Measurements from ENCODE around the gene PPP3R1.

Gene PPP3R1

DNA sequence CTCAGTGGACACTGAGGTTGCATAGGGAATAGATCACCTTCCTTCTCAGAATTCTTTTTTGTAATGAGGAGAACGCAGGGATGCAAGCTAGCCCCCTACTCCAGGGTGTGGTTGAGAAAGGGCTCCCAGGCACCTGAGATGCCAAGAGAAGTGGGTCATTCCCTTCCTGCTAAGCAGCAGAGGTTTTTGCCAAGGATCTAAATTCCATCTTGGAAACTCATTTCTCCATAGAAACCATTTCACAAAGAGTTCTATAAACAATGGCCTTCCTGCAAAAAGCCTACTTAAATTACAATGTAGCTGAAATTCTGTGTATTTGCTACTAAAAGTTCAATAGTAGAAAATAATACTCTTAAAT, 3.7 kb upstream of the PPP3R1 start:
- DNase-seq = no peak

DNA sequence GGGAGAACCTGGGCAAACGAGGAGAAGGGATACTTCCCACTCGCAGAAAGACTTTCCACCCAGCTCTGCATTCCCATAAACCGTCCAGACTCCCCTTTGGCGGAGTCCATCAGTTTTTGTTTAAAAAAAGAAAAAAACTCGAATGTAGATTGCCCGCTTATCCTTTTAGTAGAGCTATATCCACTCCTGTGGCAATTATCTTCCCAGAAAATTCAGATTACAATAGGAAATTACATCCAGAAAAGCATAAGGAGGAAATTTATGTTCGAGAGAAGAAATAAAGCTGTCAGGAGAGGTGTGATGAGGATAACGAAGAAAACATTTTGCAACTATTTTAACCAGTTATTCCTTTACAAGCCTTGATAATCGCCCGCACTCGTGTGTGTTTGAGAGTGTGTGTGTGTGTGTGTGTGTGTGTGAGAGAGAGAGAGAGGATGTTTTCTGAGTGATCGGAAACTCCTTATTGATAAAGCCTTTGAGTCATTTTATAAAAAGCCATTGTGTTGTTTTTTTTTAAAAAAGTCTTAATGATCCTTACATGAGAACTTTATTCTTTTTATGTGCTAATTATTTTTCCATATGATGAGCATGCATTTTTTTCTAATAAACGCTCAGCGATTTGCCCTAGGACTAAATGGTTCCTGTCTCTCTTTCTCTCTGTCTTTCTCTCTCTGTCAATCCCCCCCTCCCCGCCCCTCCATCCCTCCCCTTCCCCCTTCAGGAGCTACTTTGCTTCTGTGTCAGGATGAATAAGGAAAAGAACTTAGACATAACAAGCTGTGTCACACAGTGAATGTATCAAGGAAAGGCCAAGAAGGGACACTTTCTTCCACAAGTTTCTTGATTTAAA, 1.1 kb upstream of the PPP3R1 start:
- peak; percentile 53 for DNase-seq

- DNase-seq = no peak
Observed at GRCh38 chr2:68251855-68252399, 405 bp downstream of the PPP3R1 start.

DNA sequence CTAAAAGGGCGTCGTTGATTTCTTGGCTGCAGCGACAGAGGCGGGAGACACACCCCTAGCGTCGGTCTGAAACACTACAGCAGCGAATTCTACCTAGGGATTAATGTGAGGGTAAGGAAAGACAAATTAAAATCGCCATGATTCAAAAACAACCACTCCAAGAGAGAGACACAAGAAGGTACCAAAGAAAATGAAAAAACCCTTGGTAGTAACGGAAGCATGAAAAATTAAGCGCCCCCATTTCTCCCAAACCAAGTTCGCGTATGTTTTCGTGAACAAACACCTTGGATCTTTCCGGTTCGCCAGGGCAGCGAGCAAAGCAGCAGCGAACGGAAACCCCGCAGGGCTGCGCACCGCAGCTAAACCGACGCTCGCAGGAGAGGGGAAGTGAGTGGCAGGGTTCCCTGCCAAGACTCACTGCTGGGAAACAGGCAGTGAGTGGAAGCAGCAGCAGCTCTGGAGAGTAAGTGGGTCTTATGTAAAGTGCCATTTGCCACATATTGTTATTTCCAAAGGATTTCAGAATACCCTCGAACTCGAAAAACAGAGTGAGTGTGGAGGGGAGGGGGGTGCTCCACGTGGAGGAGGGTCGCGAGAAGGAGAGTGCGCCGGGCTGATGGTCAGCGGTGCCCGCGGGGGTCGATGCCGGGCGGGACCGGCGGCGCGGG, 1.0 kb downstream of the PPP3R1 start:
- peak; percentile 89 for DNase-seq

DNA sequence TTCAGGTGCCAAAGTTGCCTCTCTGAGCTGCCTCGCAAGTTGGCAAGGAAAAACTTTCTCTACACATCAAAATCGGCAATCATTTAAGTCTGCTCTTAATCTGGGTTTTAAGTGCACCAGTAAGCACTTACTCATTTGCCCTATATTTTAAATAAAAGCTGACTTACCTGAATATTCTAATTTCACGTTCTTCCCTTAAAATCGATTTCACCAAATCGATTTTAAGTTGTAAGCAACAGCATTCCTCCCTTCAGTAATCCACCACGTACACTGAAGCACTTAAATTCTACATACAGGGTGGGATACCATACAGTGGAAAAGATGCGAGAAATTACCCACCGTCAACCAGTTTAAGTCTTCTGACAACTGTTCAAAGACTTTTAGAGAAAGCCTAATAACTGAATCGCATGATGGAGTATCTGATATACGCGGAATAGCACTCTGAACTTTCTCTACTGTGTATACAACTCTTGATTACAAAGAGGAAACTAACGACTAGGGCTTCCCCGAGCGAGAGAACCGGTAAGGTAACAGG, 1.6 kb downstream of the PPP3R1 start:
- DNase-seq = no peak

GRCh38 chr2:68250196-68250595, 2.1 kb downstream of the PPP3R1 start:
- no peak for DNase-seq

GRCh38 chr2:68248806-68249205, 3.5 kb downstream of the PPP3R1 start:
- DNase-seq = no peak

DNA sequence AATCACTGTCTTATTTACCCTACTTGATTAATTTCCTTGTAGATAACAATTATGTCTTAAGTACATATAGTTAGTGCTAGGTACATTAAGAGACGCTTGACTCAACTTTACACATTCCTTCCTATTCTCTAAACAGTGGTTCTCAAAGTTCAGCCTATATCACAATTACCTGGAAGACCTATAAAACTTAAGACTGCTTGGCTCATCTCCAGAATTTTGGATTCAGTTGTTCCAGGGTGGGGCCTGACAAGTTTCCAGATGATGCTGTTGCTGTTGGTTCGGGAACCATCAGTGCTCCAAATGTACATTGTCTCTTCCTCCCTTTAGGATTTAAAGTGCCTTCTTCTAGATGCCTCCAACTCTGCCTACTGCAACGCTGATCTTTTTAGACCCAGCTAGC, 4.0 kb downstream of the PPP3R1 start:
- no peak for DNase-seq

DNA sequence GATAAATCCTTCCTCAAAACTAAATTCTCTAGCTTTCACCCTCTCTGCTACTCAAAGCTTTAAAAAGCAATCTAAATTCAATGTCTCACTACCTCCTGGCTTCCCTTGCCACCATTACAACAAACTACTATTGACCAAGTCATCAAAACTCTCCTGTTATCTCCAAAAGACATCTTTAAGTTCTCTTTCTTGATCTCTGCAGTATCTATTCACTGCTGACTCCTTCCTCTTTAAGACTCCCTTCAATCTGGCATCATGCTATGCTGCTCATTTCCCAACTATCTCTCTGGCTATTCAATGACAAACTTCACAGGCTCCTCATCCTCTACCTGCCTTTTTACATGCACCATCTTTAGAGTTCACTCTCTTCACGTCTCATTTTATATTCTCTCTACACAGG, 5.9 kb downstream of the PPP3R1 start:
- DNase-seq = no peak

DNA sequence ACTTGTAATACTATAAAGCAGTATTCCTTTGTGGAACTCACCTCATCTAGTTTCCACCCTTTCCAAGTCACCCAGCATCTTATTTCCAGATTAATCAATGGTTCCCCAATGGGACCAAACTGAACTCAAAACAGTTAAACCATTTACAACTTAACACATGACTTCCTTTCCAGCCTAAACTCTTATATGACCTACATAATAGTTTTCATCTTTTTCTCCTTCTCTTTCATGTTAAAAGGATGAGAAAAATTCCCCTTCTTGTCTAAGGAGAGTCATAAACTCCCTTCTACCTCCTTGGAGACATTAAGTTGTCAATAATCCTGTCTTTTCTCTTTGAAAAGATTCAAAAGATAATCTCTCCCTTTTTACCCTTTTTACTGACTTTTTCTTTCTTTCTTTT, 6.7 kb downstream of the PPP3R1 start:
- no peak for DNase-seq

GRCh38 chr2:68245066-68245465, 7.3 kb downstream of the PPP3R1 start:
- no peak for DNase-seq

DNA sequence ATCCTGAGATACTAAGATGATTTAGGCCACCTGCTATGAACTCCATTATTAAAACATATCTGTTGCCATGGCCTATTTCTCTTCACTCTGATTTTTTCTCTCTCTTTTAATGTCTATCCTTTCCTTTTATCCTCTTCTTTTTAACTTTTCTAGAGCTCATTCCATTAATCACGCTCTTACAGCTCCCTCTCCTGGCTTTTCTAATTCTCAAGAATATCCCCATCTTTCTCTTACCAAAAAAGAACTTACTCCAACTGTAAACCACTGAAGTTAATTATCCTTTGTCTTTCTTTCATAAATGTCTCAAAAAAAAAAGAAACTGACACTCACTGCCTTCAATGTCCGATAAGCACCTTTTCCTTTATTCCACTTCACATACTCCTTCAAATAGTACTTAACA, 7.9 kb downstream of the PPP3R1 start:
- no peak for DNase-seq

DNA sequence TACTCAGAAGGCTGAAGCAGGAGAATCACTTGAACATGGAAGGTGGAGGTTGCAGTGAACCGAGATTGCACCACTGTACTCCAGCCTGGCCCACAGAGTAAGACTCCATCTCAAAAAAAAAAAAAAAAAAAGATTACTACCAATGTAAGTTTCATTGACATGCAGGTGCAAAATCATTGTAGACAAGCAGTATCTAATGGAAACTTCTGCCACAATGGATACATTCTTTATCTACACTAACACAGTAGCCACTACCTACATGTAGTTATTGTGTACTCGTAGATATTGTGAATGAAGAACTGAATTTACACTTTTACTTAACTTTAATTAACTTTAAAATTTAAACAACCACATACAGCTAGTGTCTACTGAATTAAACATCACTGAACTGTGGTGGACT, 10.6 kb downstream of the PPP3R1 start:
- DNase-seq = no peak

DNA sequence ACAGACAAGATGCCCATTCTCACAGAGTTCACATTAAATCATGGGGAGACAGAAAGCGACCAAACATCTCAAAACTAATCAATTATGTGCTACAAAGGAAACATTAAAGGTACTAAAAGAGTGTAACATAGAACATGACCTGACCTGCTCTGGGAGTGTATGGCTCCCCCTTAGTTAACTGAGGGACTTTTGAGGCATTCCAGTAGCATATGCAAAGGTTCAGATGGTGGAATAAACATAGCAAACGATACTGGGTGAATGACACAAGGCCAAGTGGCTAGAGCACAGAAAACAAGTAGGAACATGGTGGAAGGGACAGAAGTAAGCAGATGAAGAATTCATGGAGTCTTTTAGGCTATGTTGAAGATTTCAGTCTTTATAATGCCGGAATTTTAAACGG, 11.9 kb downstream of the PPP3R1 start:
- DNase-seq = no peak

- DNase-seq = peak; percentile 17
Observed at GRCh38 chr2:68238955-68239822, 13.1 kb downstream of the PPP3R1 start.

DNA sequence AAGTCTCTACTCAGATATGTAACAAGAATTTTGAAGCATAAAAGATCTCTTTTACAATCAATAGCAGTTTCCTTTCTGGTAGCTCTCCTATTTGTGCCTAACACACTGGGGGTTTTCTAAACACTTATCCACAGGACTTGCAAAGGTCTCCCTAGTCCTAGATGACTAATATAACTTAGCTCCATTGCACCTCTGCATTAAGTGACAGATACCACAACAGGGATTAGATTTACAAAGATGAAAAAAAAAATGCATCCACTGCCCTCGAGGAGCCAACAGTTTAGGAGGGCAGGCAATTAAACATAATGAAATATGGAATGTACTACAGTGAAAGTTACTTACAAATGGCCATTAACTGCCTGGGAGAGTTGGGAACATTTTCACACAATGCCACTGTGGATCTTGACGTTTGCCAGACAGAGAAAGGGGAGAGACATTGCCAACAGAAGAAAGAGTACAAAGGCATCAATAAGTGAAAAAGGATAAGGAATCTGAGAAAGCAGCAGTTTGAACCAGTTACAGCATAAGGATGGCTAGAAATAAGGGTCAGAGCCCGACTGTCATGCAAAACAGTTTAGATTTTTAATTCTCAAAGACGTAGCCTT, 14.3 kb downstream of the PPP3R1 start:
- no peak for DNase-seq

GRCh38 chr2:68237404-68237803, 14.9 kb downstream of the PPP3R1 start:
- DNase-seq = no peak

- no peak for DNase-seq
Observed at GRCh38 chr2:68236876-68237275, 15.5 kb downstream of the PPP3R1 start.

DNA sequence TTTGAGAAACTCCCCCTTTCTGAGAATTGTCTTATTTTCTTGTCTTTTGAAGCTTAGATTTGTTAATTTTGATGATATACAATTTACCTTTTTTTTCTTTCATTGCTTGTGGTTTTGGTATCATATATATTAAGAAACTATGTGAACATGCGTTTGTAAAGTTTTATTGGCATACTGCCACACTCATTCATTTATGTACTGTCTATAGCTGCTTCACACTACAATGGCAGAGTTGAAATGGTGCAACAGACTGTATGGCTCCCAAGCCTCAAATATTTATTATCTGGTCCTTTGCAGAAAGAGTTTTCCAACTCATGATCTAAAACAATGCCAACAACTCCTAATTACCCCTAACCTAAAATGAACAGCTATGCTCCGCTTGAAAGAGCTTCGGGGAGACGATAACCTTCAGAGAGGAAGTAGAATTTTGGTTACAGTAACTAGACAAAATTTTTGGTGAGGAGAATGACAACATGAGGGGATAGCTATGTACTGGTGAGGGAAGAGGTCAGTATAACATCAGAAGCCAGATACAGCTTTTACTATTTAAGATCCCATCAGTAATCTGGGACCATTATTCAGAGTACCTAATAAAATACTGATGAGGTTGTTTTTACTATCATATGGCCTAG, 16.1 kb downstream of the PPP3R1 start:
- no peak for DNase-seq

DNA sequence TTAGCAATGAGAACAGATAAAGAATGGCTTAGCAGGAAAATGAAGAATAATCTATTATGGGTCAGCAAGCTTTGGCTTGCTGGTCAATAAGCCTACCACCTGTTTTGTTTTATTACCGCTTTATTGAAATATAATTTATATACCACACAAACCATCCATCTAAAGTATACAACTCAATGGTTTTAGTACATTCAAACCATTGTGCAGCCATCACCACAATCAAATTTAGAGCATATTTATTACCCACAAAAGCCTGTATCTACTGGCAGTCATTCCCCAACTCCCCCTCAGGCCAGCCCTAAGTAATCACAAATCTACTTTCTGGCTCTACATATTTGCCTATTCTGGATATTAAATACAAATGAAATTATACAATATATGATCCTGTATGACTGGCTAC, 17.2 kb downstream of the PPP3R1 start:
- no peak for DNase-seq

GRCh38 chr2:68234405-68234804, 17.9 kb downstream of the PPP3R1 start:
- DNase-seq = no peak

- no peak for DNase-seq
Observed at GRCh38 chr2:68231061-68231372, 21.3 kb downstream of the PPP3R1 start.

All from CD4-positive, alpha-beta T cell treated with Interleukin-4 for 4 hours (primary cell).